Neural cell (in vitro differentiated cells): Measurements from ENCODE around the gene UBE2I.
"Not testable (repeated sequence)": the region's sequence is repeated elsewhere in the genome, so short reads cannot be mapped to it uniquely, and the experiment has no call there.

Experiments used
- EZH2 ChIP-seq: fragments of 200-600, 300-800 bp; shearing (Covaris generic), sonication (generic); IDR thresholded peaks from 2 replicates; pipeline ENCODE4 v1.6.1; 2014; ENCODE audit warnings: antibody characterized with exemption, low read length, borderline replicate concordance, mild to moderate bottlenecking; ENCODE audit not compliant: insufficient read depth, poor library complexity, severe bottlenecking
- POLR2AphosphoS5 ChIP-seq: IDR thresholded peaks from 2 replicates; pipeline ENCODE4 v1.6.1; 2012
- RAD21 ChIP-seq: fragments of 450-650 bp; conservative IDR thresholded peaks from 2 replicates; pipeline ENCODE4 v1.6.1; 2014; ENCODE audit warnings: antibody characterized with exemption, mild to moderate bottlenecking, moderate library complexity
- REST ChIP-seq: IDR thresholded peaks from 2 replicates; pipeline ENCODE4 v1.6.1; 2012; ENCODE audit warnings: borderline replicate concordance
- SMC3 ChIP-seq: fragments of 450-650 bp; conservative IDR thresholded peaks from 2 replicates; pipeline ENCODE4 v1.6.1; 2014; ENCODE audit warnings: antibody characterized with exemption, mild to moderate bottlenecking, moderate library complexity; ENCODE audit not compliant: poor library complexity
- TF ChIP-seq, protein P1 (sequence below): fragments of 450-650 bp; IDR thresholded peaks from 2 replicates; pipeline ENCODE4 v1.5.1; 2014; ENCODE audit warnings: antibody characterized with exemption, mild to moderate bottlenecking, moderate library complexity; ENCODE audit not compliant: poor library complexity, severe bottlenecking

- TF ChIP-seq POLR2AphosphoS5, RAD21, EZH2, REST, SMC3: not testable (repeated sequence)
- TF ChIP-seq, protein P1, sequence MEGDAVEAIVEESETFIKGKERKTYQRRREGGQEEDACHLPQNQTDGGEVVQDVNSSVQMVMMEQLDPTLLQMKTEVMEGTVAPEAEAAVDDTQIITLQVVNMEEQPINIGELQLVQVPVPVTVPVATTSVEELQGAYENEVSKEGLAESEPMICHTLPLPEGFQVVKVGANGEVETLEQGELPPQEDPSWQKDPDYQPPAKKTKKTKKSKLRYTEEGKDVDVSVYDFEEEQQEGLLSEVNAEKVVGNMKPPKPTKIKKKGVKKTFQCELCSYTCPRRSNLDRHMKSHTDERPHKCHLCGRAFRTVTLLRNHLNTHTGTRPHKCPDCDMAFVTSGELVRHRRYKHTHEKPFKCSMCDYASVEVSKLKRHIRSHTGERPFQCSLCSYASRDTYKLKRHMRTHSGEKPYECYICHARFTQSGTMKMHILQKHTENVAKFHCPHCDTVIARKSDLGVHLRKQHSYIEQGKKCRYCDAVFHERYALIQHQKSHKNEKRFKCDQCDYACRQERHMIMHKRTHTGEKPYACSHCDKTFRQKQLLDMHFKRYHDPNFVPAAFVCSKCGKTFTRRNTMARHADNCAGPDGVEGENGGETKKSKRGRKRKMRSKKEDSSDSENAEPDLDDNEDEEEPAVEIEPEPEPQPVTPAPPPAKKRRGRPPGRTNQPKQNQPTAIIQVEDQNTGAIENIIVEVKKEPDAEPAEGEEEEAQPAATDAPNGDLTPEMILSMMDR, result not testable (repeated sequence)
Measured at GRCh38 chr16:1292208-1292607, 17.2 kb upstream of the UBE2I start.
